ENCODE measurements around the gene WNT1. TPM values are rescaled to one million over a fixed set of nuclear protein-coding genes. Genes with fewer than 3 reads are reported as not detected.

The WNT1 gene
- total and polyA plus RNA-seq, 9 of the 15 experiments (the other 6 are each of a cell fraction or from before 2014, with no cell fraction given): not detected

GRCh38 chr12:48988030-48988649 is 10.0 kb downstream of the WNT1 start:
- peak; percentile 93 for ATAC-seq
- H3K4me1 ChIP-seq (replicated peaks in 1 of 2; ENCODE audit: control insufficient read depth in 2 of 2, insufficient read depth in 2 of 2, low read length in 2 of 2): peaks cover 2 to 3% of the 10 kb centered on the region in 2 experiments; a peak in 2 of 5 replicates
- peaks cover 10 to 45% of the 10 kb centered on the region in 2 experiments; a peak in 4 of 5 replicates for H3K27me3 ChIP-seq (ENCODE audit: control insufficient read depth in 2 of 2, insufficient read depth in 2 of 2, low read length in 2 of 2)
- no TSS peak for BruUV-seq (replicated peaks)
- no peaks in the 10 kb centered on the region for H3K36me3 ChIP-seq (ENCODE audit: control insufficient read depth, insufficient read depth, low read length)
- peak; percentile 77 to 80 (median 80) for DNase-seq (ENCODE audit: extremely low read depth in 1 of 4, low spot score in 3 of 4)
- FAIRE-seq: peak; percentile 93
- ChIA-PET POLR2A (interaction anchor here (0.8 to 1.5 kb wide), 7 partner anchors 8 to 278 kb away, joined by 3 to 6 read pairs (median 5); no protein-coding TSS in a partner anchor), CTCF (ENCODE audit: low intra/inter-chr PET ratio) (interaction anchor here (0.5 to 0.9 kb wide), 2 partner anchors 10 to 173 kb away, joined by 3 to 5 read pairs; no protein-coding TSS in a partner anchor)
- no peak overlapping the region for H3K9ac ChIP-seq (ENCODE audit: insufficient read depth in 1 of 2, low read depth in 2 of 2, low read length in 2 of 2)
- in situ Hi-C loops (cut with MboI): no loop called here
- peaks cover 5% of the 10 kb centered on the region; the same call in 1 of the 2 replicates for H4K20me1 ChIP-seq (replicated peaks; ENCODE audit: control insufficient read depth, insufficient read depth, low read length)
- H3K4me3 ChIP-seq: no peak overlapping the region
- no peaks in the 10 kb centered on the region for H3K9me1 ChIP-seq (ENCODE audit: control insufficient read depth, insufficient read depth, low read length)
- no peak overlapping the region; the same call in 1 of the 2 replicates for H3K4me2 ChIP-seq (ENCODE audit: insufficient read depth, low read length)
- intact Hi-C loops (cut with micrococcal nuclease): loop anchor here (5.0 to 10.0 kb wide), 2 partner anchors 56 to 233 kb away; no protein-coding TSS in a partner anchor
- no peaks in the 10 kb centered on the region for H3K9me3 ChIP-seq (replicated peaks; ENCODE audit: control insufficient read depth, insufficient read depth, low read depth, low read length)
- peak overlapping the region; percentile 46; the same call in 1 of the 2 replicates for H2AFZ ChIP-seq (ENCODE audit: low read depth, low read length)
- H3K79me2 ChIP-seq (ENCODE audit: control insufficient read depth, insufficient read depth, low read length): no peaks in the 10 kb centered on the region
- H3K27ac ChIP-seq (ENCODE audit: extremely low read depth, low read depth, low read length): no peak overlapping the region
- WGBS (ENCODE audit: insufficient coverage, low coverage, missing lambda C conversion rate): 15% methylated on average over 16 of the region's 16 CpGs
- TF ChIP-seq GABPB1 (CRISPR knock-in tag; IDR thresholded peaks at IDR 0.05): no peak
- TF ChIP-seq ZNF224 (CRISPR knock-in tag; IDR thresholded peaks at IDR 0.05): no peak
- TF ChIP-seq FOXA3 (CRISPR knock-in tag; conservative IDR thresholded peaks at IDR 0.05 in 1 of 2, IDR thresholded peaks at IDR 0.05 in 1 of 2): 0 out of 4 replicates have a peak, but pooled peaks of 1 of the 2 experiments have one; percentile 62
- TF ChIP-seq SMARCC2 (IDR thresholded peaks at IDR 0.05; ENCODE audit: low read depth): no peak
- TF ChIP-seq ARID3A (IDR thresholded peaks at IDR 0.05; ENCODE audit: borderline replicate concordance, low read depth, low read length): no peak
- no peak for TF ChIP-seq BACH1 (tag; IDR thresholded peaks at IDR 0.05)
- TF ChIP-seq CREB3 (tag; conservative IDR thresholded peaks at IDR 0.05; ENCODE audit: low read depth): no peak
- TF ChIP-seq CTCFL (IDR thresholded peaks at IDR 0.05; ENCODE audit: borderline replicate concordance, insufficient read depth, low read depth, low read length, poor library complexity, severe bottlenecking): peak; percentile 45
- 0 out of 2 replicates have a peak, but pooled peaks have one; percentile 6 for TF ChIP-seq CREM (IDR thresholded peaks at IDR 0.05; ENCODE audit: low read depth)
- no peak for TF ChIP-seq RHOXF2B (CRISPR knock-in tag; conservative IDR thresholded peaks at IDR 0.05)
- TF ChIP-seq GTF3C2 (IDR thresholded peaks at IDR 0.05; ENCODE audit: borderline replicate concordance, extremely low read depth, insufficient read length): no peak
- TF ChIP-seq RCOR1 (IDR thresholded peaks at IDR 0.05; ENCODE audit: borderline replicate concordance in 1 of 2, low read depth in 2 of 2, low read length in 2 of 2): 0 out of 4 replicates have a peak, but pooled peaks of 1 of the 2 experiments have one; percentile 35

All from K562 (cell line).